Large intestine (tissue), 3 donors: ENCODE results near the gene MYLIP. TPM values are rescaled to one million over a fixed set of nuclear protein-coding genes. Genes with fewer than 3 reads are reported as not detected.

Experiments used
- DNase-seq, 2 donors: peaks; one replicate each; pipeline versions ENCODE4 v3.0.0 to v3.0.0-alpha.2; 2013
- H3K27ac ChIP-seq: one replicate; pipeline ENCODE4 v1.5.1; 2013; ENCODE audit warnings: low read length
- H3K27me3 ChIP-seq: 2 replicates; pipeline ENCODE4 v1.6.1; 2013; ENCODE audit warnings: low read length; ENCODE audit not compliant: control insufficient read depth, insufficient read depth
- H3K36me3 ChIP-seq: 2 replicates; pipeline ENCODE4 v1.6.1; 2013; ENCODE audit warnings: low read length; ENCODE audit not compliant: control insufficient read depth, insufficient read depth
- H3K4me1 ChIP-seq: one replicate; pipeline ENCODE4 v1.6.1; 2013; ENCODE audit warnings: low read length; ENCODE audit not compliant: control insufficient read depth, insufficient read depth
- H3K4me3 ChIP-seq: one replicate; pipeline ENCODE4 v1.5.1; 2013; ENCODE audit warnings: low read length
- H3K9me3 ChIP-seq: one replicate; pipeline ENCODE4 v1.6.1; 2013; ENCODE audit warnings: mild to moderate bottlenecking, low read depth, low read length, moderate library complexity; ENCODE audit not compliant: control insufficient read depth
- WGBS: methylation state at CpG from one replicate; pipeline ENCODE4 v1.1.5; 2013; ENCODE audit warnings: low lambda C conversion rate; ENCODE audit not compliant: insufficient coverage; 5-methylcytosine and 5-hydroxymethylcytosine counted together
- polyA plus RNA-seq: library from polyadenylated mRNA; unstranded; fragments of 120-200 nt; gene quantifications from one replicate; pipeline ENCODE4 v1.2.1, GENCODE V29; 2013

The MYLIP gene
- polyA plus RNA-seq, 1 donor, result 41.1 TPM

DNA sequence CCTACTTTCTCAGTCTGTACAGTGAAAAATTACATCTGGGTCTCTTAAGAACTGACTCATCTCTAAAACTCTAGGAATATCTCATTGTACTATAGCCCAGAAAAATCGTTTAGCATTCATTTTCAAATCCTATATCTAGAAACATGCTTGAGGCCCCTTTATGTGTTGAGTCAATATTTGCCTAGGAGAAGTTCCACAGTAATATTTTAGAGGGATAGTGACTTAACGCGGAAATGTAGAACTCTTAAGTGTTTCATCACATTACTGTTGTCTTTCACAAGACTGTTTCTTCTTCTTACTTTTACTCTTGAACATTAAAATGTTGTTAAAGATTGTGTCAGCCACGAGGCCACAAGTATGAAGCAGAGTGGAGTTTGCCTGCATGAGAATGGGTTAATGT is 23.0 kb upstream of the MYLIP start:
- DNase-seq, result peak; percentile 70 to 85

DNA sequence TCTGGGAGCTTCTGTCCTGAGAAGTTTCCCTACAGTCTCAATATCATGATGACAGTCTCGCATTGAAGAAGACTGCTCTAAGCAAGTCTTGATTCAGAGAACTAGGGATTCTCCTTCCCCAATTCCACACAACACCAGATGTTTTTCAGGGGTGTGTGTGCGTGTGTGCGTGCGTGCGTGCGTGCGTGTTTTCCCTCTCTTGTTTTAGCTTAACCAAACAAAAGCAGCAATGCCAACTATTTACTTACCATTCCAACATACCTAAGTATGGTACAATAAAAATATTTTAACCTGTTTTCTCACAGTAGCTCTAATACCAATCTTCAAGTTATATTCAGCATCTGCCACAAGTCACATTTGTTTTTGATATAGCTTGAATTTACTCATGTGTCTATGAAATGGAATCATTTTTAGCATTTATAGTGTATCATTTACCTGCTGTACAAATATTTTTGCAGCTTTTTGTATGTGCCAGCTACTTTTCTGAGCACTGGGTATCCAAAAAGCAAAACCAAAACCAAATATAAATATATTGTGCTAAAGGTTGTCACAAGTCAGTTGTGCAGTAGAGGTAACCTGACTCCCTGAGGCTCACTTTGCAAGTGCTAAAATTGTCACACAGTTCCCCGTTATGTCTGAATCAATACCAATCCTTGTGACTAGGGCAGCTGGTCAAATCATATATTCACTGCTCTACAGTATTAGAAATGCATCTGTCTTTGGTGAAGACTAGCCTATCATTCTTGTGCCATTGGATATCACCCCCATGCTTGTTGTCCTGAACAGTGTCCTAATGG is 21.7 kb upstream of the MYLIP start:
- no peak for DNase-seq
- WGBS, result no CpG with 5 or more reads among the region's 8 CpGs
- Histone ChIP-seq H3K4me1 (peaks cover 13% of the 10 kb centered on the region), H3K4me3 (no peak overlapping the region), H3K27ac (no peak overlapping the region), H3K27me3 (no peaks in the 10 kb centered on the region), H3K9me3 (no peaks in the 10 kb centered on the region), H3K36me3 (no peaks in the 10 kb centered on the region)

More for the DNA sequence above, 23.0 kb upstream of the MYLIP start:
- H3K4me3 ChIP-seq, result no peak overlapping the region
- 14% methylated on average over 1 of the region's 4 CpGs for WGBS
- no peaks in the 10 kb centered on the region for H3K36me3 ChIP-seq
- no peaks in the 10 kb centered on the region for H3K27me3 ChIP-seq
- H3K9me3 ChIP-seq, result no peaks in the 10 kb centered on the region
- peak overlapping the region; percentile 25 for H3K27ac ChIP-seq
- peaks cover 19% of the 10 kb centered on the region for H3K4me1 ChIP-seq

DNA sequence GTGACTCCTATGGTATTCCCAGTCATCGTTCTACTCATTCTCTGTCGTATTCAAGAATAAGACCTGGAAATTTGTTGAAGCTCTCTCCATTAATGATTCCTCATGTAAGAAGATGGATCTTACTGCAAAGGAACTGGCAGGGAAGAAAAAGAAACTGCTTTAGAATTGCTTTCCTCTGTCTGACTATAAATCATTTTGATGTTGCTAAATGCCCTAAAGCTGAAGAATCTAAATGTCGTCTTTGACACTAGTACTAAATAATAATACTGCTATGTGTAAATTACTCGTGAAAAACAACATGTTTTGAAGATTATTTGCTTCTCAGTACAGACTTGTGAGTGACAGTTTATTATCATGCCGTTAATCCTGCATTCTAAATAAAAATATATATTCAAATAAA is 20.5 kb upstream of the MYLIP start:
- Histone ChIP-seq H3K4me1 (peaks cover 11% of the 10 kb centered on the region), H3K36me3 (no peaks in the 10 kb centered on the region), H3K4me3 (no peak overlapping the region), H3K9me3 (no peaks in the 10 kb centered on the region), H3K27me3 (no peaks in the 10 kb centered on the region), H3K27ac (no peak overlapping the region)
- WGBS, result 95% methylated on average over 4 of the region's 5 CpGs
- DNase-seq, result no peak

DNA sequence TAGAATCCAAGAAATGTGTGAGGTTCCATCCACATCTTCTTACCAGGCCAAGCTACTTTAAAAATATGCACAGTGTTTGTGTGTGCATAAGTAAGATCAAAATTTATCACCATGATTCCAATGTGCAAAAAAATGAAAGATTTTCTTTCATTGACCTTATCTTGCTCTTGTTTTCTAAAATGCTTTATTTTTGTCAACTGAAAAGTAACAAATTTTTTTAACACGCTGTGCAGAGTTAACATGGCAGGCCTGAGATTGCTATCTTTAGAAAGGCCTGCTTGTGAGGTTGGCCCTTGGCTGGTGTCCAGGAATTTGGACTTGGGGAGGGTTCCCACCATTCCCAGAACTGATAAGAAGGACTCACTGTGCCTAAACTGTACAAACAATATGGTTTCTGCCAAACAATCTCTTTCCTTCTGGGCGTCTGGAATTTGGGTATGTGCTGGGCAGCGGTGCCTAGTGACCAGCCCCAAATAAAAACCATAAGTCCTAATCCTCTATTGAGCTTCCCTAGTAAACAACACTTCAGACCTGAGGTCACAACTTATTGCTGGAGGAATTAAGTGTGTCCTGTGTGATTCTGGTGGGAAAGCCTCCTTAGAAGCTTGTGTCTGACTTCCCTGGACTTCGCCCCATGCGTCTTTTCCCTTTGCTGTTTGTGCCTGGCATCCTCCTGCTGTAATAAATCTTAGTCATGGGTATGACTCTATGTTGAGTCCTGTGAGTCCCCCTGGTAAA is 19.8 kb upstream of the MYLIP start:
- no peaks in the 10 kb centered on the region for H3K36me3 ChIP-seq
- H3K4me3 ChIP-seq, result no peak overlapping the region
- 100% methylated on average over 1 of the region's 5 CpGs for WGBS
- peaks cover 11% of the 10 kb centered on the region for H3K4me1 ChIP-seq
- DNase-seq, result peak; percentile 49 to 72
- no peaks in the 10 kb centered on the region for H3K9me3 ChIP-seq
- no peak overlapping the region for H3K27ac ChIP-seq
- no peaks in the 10 kb centered on the region for H3K27me3 ChIP-seq

DNA sequence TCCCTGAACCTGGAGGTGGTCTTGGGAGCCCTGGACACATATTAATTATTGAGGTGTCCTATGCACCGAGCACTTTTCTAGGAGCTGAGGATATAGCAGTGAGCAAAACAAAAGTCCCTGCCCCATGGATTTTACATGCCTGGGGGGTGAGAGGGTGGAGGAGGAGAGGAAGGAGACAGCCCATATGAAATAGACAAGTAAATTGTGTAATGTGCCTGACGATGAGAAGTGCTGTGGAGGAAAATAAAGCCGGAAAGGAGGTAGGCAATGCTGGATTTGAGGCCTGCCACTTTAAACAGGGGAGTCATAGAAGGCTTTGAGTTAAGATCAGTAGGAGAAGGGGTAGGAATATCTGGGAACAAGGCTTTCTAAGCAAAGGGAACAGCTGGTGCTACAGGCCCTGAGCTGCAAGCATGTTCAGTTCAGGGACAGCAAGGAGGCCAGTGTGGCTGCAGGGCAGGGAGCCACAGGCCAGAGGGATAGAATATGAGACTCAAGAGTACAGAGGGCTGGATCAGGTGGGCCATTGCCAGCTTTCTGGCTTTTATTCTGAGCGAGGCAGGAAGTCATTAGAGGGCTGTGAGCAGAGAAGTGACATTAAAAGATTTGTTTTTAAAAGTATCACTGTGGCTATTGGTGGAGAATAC is 19.1 kb upstream of the MYLIP start:
- Histone ChIP-seq H3K4me3 (no peak overlapping the region), H3K36me3 (no peaks in the 10 kb centered on the region), H3K9me3 (no peaks in the 10 kb centered on the region), H3K4me1 (peaks cover 11% of the 10 kb centered on the region), H3K27me3 (no peaks in the 10 kb centered on the region), H3K27ac (no peak overlapping the region)
- no peak for DNase-seq
- WGBS, result 0% methylated on average over 1 of the region's 4 CpGs

DNA sequence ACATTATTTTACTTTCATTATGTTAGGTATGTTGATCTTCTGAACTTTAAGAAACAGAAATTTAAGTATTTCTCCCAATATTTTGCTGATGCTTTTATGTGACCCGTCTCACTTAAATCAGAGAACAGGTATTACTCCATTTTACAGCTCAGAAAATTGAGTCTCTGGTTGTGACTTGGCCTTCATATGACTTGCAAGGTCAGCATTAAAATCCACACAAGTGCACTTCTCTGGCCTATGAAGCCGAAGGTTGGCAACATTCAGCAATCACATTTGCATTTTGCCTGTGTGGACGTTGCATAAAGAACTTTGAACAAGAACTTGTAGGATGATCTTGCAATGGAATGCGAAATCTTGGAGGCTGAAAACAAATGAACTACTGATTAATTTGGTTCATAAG is 10.1 kb upstream of the MYLIP start:
- peak in 1 of 2 donors; percentile 36 for DNase-seq
- no peaks in the 10 kb centered on the region for H3K9me3 ChIP-seq
- H3K36me3 ChIP-seq, result no peaks in the 10 kb centered on the region
- no peaks in the 10 kb centered on the region for H3K27me3 ChIP-seq
- H3K4me3 ChIP-seq, result no peak overlapping the region
- H3K27ac ChIP-seq, result no peak overlapping the region
- 62% methylated on average over 2 of the region's 4 CpGs for WGBS
- no peaks in the 10 kb centered on the region for H3K4me1 ChIP-seq

DNA sequence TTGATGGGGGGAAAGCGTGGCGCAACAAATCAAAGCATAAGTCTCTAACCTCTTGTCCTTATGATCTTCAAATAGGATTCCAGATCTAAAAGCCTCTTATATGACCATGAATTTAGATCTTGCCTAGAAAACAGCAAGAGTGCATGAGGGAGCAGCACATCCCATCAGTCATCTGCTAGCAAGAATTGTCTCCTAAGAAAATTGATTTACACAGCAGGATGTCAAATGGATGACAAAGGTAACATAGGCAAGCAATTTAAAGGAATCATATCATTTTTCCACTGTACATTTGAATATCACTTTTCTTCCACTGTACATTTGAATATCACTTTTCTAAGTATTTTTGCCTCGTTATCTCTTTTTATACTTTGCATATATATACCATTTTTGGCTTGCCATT is 7.5 kb upstream of the MYLIP start:
- no peaks in the 10 kb centered on the region for H3K27me3 ChIP-seq
- DNase-seq, result no peak
- no peak overlapping the region for H3K27ac ChIP-seq
- H3K36me3 ChIP-seq, result no peaks in the 10 kb centered on the region
- H3K4me1 ChIP-seq, result no peaks in the 10 kb centered on the region
- WGBS, result 86% methylated on average over 1 of the region's 3 CpGs
- no peaks in the 10 kb centered on the region for H3K9me3 ChIP-seq
- no peak overlapping the region for H3K4me3 ChIP-seq

DNA sequence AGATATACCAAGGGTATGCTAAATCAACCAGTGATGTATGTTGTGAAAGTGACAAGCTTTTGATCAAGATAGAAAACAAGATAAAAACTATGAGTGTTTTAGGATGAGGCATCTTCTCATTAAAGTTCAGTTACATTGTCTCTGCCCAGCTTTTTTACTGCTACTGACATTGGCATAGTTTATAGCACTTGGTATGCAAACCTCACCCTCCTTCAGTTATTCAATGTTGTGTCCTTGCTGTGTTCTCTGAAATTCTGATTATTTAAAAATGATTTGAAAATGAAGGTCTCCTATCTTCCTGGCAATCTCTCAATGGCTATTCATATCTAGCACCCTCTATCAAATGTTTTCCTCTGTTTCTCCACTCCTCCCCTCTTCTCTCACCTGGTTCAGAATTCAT is 6.7 kb upstream of the MYLIP start:
- H3K9me3 ChIP-seq, result no peaks in the 10 kb centered on the region
- H3K27me3 ChIP-seq, result no peaks in the 10 kb centered on the region
- no peak overlapping the region for H3K27ac ChIP-seq
- H3K4me1 ChIP-seq, result no peaks in the 10 kb centered on the region
- no peak overlapping the region for H3K4me3 ChIP-seq
- H3K36me3 ChIP-seq, result no peaks in the 10 kb centered on the region
- DNase-seq, result no peak

DNA sequence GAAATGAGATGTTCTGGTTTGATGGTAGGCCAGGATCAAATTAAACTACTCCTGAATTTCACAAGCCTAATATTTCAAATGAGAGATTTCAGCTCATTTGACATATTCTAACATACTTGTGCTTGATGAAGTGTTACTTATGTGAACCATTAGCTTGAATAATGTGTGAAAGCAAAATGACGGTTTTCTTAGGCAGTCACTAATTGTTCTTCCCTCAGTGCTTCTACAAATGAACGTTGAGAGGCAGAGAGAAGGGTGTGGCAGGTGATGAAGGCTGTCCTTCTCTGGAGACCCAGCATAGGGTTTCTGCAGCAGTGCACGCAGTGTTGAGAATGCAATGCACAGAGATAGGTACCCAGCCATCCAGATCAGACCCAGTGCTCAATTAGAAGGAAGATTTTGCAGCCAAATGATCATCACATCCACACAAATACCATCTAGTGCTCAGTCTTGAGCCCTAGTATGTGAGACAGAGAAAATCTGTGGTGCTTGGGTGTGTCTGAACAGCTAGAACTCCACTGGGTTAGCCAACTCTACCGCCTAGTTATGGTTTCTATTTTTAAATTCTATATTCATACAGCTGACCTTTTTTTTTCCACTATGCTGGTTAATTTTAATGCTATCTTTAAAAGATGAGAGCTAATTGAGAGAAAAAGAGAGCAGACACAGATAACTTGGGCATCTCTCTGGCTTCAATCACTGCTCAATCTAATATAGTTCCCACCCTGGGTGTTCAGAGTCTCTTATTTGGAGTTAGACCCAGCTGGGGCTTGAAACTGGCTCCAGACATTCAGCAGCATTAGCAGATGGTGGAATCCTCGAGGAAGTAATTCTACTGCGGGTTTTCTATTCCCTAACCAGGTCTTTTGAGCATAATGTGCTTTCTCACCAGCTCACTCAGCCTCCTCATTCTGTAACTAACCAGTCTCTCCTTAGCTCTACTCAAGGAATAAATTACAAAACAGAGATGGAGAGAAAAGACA is 4.4 kb upstream of the MYLIP start:
- Histone ChIP-seq H3K4me3 (no peak overlapping the region), H3K9me3 (no peaks in the 10 kb centered on the region), H3K27ac (no peak overlapping the region), H3K36me3 (no peaks in the 10 kb centered on the region), H3K4me1 (no peaks in the 10 kb centered on the region), H3K27me3 (no peaks in the 10 kb centered on the region)
- DNase-seq, result no peak
- WGBS, result no CpG with 5 or more reads among the region's 6 CpGs

DNA sequence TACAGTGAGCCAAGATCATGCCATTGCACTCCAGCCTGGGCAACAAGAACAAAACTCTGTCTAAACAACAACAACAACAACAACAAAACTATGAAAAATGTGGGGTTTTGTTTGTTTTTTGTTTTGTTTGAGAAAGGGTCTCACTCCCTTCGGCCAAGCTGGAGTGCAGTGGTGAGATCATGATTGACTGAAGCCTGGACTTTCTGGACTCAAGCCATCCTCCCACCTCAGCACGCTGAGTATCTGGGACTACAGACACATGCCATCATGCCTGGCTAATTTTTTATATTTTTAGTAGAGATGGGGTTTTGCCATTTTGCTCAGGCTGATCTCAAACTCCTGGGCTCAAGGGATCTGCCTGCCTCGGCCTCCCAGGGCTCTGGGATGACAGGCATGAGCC is 2.8 kb upstream of the MYLIP start:
- no peaks in the 10 kb centered on the region for H3K9me3 ChIP-seq
- no peak for DNase-seq
- H3K27ac ChIP-seq, result no peak overlapping the region
- no CpG with 5 or more reads among the region's 3 CpGs for WGBS
- H3K27me3 ChIP-seq, result no peaks in the 10 kb centered on the region
- H3K4me3 ChIP-seq, result no peak overlapping the region
- no peaks in the 10 kb centered on the region for H3K36me3 ChIP-seq
- H3K4me1 ChIP-seq, result no peaks in the 10 kb centered on the region
